K562 (cell line): ENCODE data around the gene CDC6. TPM values are rescaled to one million over a fixed set of nuclear protein-coding genes. Genes with fewer than 3 reads are reported as not detected.
A peak's percentile ranks its signal among the peaks of the same experiment; 100 is the strongest.

Experiments
- ATAC-seq: fragments of 200-7000 bp; cut with Tn5 transposase; 3 replicates; pipeline ENCODE4 v1.9.1; 2020; ENCODE audit warnings: moderate library complexity
- BruUV-seq: library from RNA; stranded (reverse); fragments of 400-500 nt; replicated peaks from 2 replicates; lab custom pipeline; 2021; lab: Mats Ljungman, UMichigan
- CTCF ChIA-PET: fragments of 300-600 bp; formaldehyde crosslinking; extraction: SDS; loops from one replicate; lab custom pipeline; 2021; ENCODE audit warnings: low intra/inter-chr PET ratio; lab: Yijun Ruan, JAX
- POLR2A ChIA-PET: fragments of 300-600, 350-650 bp; sonication (Branson Sonifier 250); formaldehyde crosslinking; extraction: SDS; loops from one replicate; lab custom pipeline; 2021; ENCODE audit warnings: antibody characterized with exemption, inconsistent platforms; lab: Yijun Ruan, JAX
- DNase-seq, 4 experiments: peaks; one replicate each; pipeline versions ENCODE4 v3.0.0 to v3.0.0-alpha.2; 2011 to 2018; ENCODE audit warnings: low spot score in 3 of 4, mixed read lengths in 3 of 4; ENCODE audit errors: extremely low read depth in 1 of 4
- FAIRE-seq: peaks from 2 replicates; lab custom pipeline; 2011; peaks lifted over from hg19 to GRCh38; lab: Jason Lieb, UNC
- H2AFZ ChIP-seq: 2 replicates; pipeline ENCODE4 v1.6.0; 2011; ENCODE audit warnings: low read depth, low read length, control low read depth, inconsistent platforms
- H3K27ac ChIP-seq: fragments of 200-600 bp; 3 replicates; pipeline ENCODE4 v1.8.0; 2011; ENCODE audit warnings: low read depth, mild to moderate bottlenecking, control low read depth, inconsistent platforms, low read length, moderate library complexity, mixed read lengths; ENCODE audit errors: extremely low read depth
- H3K27me3 ChIP-seq, 2 experiments: fragments of 300-600 bp in 1 of 2; 2 replicates in 1 of 2; 3 replicates in 1 of 2; pipeline versions ENCODE4 v1.6.0 to v1.8.0; 2011; ENCODE audit warnings: inconsistent platforms in 2 of 2, low read length in 2 of 2, mild to moderate bottlenecking in 1 of 2, mixed read lengths in 1 of 2, moderate library complexity in 1 of 2; ENCODE audit not compliant: control insufficient read depth in 2 of 2, insufficient read depth in 2 of 2
- H3K36me3 ChIP-seq: fragments of 300-600 bp; 3 replicates; pipeline ENCODE4 v1.8.0; 2011; ENCODE audit warnings: mild to moderate bottlenecking, low read length, inconsistent platforms; ENCODE audit not compliant: control insufficient read depth, insufficient read depth
- H3K4me1 ChIP-seq, 2 experiments: fragments of 200-600 bp in 1 of 2; replicated peaks in 1 of 2; 2 replicates in 1 of 2; 3 replicates in 1 of 2; pipeline versions ENCODE4 v1.5.1 to v1.8.0; 2011; ENCODE audit warnings: inconsistent platforms in 2 of 2, low read length in 2 of 2, mild to moderate bottlenecking in 1 of 2, mixed read lengths in 1 of 2, moderate library complexity in 1 of 2; ENCODE audit not compliant: control insufficient read depth in 2 of 2, insufficient read depth in 2 of 2
- H3K4me2 ChIP-seq: 2 replicates; pipeline ENCODE4 v1.6.1; 2011; ENCODE audit warnings: low read length, control low read depth, inconsistent platforms, mixed read lengths; ENCODE audit not compliant: insufficient read depth
- H3K4me3 ChIP-seq: fragments of 200-600 bp; sonication (generic), shearing (Covaris generic); 2 replicates; pipeline ENCODE4 v1.5.1; 2016; ENCODE audit warnings: control low read depth, inconsistent platforms
- H3K79me2 ChIP-seq: fragments of 200-600 bp; 3 replicates; pipeline ENCODE4 v1.8.0; 2011; ENCODE audit warnings: low read length, inconsistent platforms; ENCODE audit not compliant: control insufficient read depth, insufficient read depth
- H3K9ac ChIP-seq, 2 experiments: 2 replicates each; pipeline versions ENCODE4 v1.6.0 to v1.6.1; 2011; ENCODE audit warnings: low read depth in 2 of 2, low read length in 2 of 2, control low read depth in 1 of 2, inconsistent platforms in 1 of 2, mild to moderate bottlenecking in 1 of 2, mixed read lengths in 1 of 2; ENCODE audit not compliant: insufficient read depth in 1 of 2
- H3K9me1 ChIP-seq: one replicate; pipeline ENCODE4 v1.6.0; 2011; ENCODE audit warnings: inconsistent platforms, mild to moderate bottlenecking, low read length, moderate library complexity; ENCODE audit not compliant: control insufficient read depth, insufficient read depth
- H3K9me3 ChIP-seq: replicated peaks from 2 replicates; pipeline ENCODE4 v1.5.1; 2011; ENCODE audit warnings: low read depth, low read length, inconsistent platforms; ENCODE audit not compliant: control insufficient read depth, insufficient read depth
- H4K20me1 ChIP-seq: replicated peaks from 2 replicates; pipeline ENCODE4 v1.6.1; 2011; ENCODE audit warnings: low read length, inconsistent platforms, mixed read lengths; ENCODE audit not compliant: control insufficient read depth, insufficient read depth
- IRF9 ChIP-seq: fragments of 450-650 bp; IDR thresholded peaks from 2 replicates; pipeline ENCODE4 v1.6.1; 2016; ENCODE audit warnings: missing biosample characterization, missing genetic modification characterization
- NFE2 ChIP-seq: IDR thresholded peaks from 2 replicates; pipeline ENCODE4 v1.6.1; 2014; ENCODE audit warnings: antibody characterized with exemption, low read depth
- SPI1 ChIP-seq: IDR thresholded peaks from 2 replicates; pipeline ENCODE4 v1.6.1; 2011; ENCODE audit warnings: low read depth, low read length, control low read depth, borderline replicate concordance
- WGBS: fragments of 100-300 bp; shearing (Covaris generic); methylation state at CpG from one replicate; pipeline ENCODE4 v1.1.6; 2016; ENCODE audit warnings: low coverage, mixed read lengths; ENCODE audit not compliant: insufficient coverage; ENCODE audit errors: missing lambda C conversion rate; 5-methylcytosine and 5-hydroxymethylcytosine counted together
- in situ Hi-C: fragments of 300-500 bp; cut with MboI; formaldehyde crosslinking; loops from 4 replicates; pipeline ENCODE4 v1.15.0; 2018; ENCODE audit warnings: inconsistent platforms, mixed read lengths
- intact Hi-C: fragments of 100-400 bp; cut with micrococcal nuclease; formaldehyde crosslinking; loops from 2 replicates; pipeline ENCODE4 v1.14.2; 2022
- polyA plus RNA-seq, 8 experiments: library from polyadenylated mRNA; depleted of rRNA in 4 of 8; stranded (reverse) in 5 of 8; unstranded in 3 of 8; fragments of >200 nt; fragmentation: Nextera tagmentation in 2 of 8; fragmentation: Illumina TruSeq in 1 of 8; extraction: Ambion mirVana in 2 of 8; extraction: Trizol in 1 of 8; gene quantifications; 2 replicates each; pipeline versions ENCODE4 v1.2.1 to v1.2.3, GENCODE V29; 2011 to 2014; ENCODE audit warnings: inconsistent platforms in 1 of 8, missing spikeins in 1 of 8
- total RNA-seq, 7 experiments: library from RNA; depleted of rRNA in 6 of 7; stranded (reverse); fragments of >200 nt in 6 of 7; fragmentation: Illumina TruSeq in 2 of 7; extraction: Trizol in 2 of 7; gene quantifications; 2 replicates each; pipeline versions ENCODE4 v1.2.1 to v1.2.3, GENCODE V29; 2011 to 2021; ENCODE audit warnings: low replicate concordance in 1 of 7

CDC6 gene
- total and polyA plus RNA-seq, 9 of the 15 experiments (the other 6 are each of a cell fraction or from before 2014, with no cell fraction given) = 29.6 to 141 (median 106) TPM

- TF ChIP-seq NFE2 (no peak), IRF9 (tag) (no peak), SPI1 (peak; percentile 85)
- TF ChIP-seq, all 486 proteins: peak for 1
- DNase-seq (no peak), FAIRE-seq (no peak), ATAC-seq (no peak)
- Histone ChIP-seq H3K27ac (no peak overlapping the region), H4K20me1 (no peaks in the 10 kb centered on the region; the same call in 1 of the 2 replicates), H3K4me3 (no peak overlapping the region), H3K4me2 (no peak overlapping the region), H3K9me3 (no peaks in the 10 kb centered on the region), H2AFZ (no peak overlapping the region), H3K79me2 (peaks cover 17% of the 10 kb centered on the region), H3K27me3 (no peaks in the 10 kb centered on the region), H3K9me1 (no peaks in the 10 kb centered on the region), H3K36me3 (peaks cover 29% of the 10 kb centered on the region; the same call in 2 of the 3 replicates), H3K9ac (peak overlapping the region in 1 of 2 experiments; percentile 79; a peak in 2 of 4 replicates), H3K4me1 (peaks cover 16 to 44% of the 10 kb centered on the region in 2 experiments)
- 80% methylated on average over 5 of the region's 5 CpGs for WGBS
- CTCF ChIA-PET = no interaction called here
- no TSS peak for BruUV-seq
- intact Hi-C loops (no loop called here), in situ Hi-C loops (no loop called here)
- POLR2A ChIA-PET = no interaction called here
Measured at GRCh38 chr17:40338058-40338457, 50.4 kb downstream of the CDC6 start.
